ENCODE data around the gene C22orf23.

Gene C22orf23

GRCh38 chr22:37924386-37925065 is 28.9 kb downstream of the C22orf23 start:
- no peak for DNase-seq

DNA sequence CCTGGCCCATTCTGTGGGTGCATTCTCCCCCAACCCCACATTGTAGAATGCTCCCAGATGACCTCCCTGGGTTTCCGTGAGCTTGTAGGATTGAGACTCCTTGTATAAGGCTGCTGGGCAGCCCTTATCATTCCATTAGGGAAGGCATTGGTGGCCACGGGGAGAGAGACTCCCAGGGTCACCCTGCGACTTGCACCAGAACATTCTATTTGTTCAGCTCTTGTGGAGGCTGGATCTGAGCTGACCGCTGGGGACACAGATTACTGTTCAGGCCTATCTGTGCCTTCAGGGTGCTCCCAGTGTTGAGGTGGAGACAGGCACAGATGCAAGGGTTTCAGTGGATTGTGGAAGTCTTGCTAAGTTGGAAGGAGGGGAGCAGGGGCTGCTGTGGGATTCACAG is 29.5 kb downstream of the C22orf23 start:
- no peak for DNase-seq

DNA sequence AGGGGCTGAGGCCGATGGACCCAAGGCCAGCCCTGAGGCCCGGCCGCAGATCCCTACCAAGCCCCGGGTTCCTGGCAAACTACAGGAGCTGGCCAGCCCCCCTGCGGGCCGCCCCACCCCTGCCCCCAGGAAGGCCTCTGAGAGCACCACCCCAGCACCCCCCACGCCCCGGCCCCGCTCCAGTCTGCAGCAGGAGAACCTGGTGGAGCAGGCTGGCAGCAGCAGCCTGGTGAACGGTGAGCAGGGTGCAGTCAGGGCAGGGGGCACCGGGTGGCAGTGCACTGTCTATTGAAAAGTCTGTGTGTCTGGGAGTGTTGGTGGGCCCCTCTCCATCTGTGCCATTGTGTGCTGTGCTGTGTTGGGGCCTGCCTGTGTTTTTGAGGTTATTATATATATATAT is 31.2 kb downstream of the C22orf23 start:
- no peak for DNase-seq

GRCh38 chr22:37920126-37920525 is 33.3 kb downstream of the C22orf23 start:
- no peak for DNase-seq

GRCh38 chr22:37918580-37919270 is 34.7 kb downstream of the C22orf23 start:
- no peak for DNase-seq

DNA sequence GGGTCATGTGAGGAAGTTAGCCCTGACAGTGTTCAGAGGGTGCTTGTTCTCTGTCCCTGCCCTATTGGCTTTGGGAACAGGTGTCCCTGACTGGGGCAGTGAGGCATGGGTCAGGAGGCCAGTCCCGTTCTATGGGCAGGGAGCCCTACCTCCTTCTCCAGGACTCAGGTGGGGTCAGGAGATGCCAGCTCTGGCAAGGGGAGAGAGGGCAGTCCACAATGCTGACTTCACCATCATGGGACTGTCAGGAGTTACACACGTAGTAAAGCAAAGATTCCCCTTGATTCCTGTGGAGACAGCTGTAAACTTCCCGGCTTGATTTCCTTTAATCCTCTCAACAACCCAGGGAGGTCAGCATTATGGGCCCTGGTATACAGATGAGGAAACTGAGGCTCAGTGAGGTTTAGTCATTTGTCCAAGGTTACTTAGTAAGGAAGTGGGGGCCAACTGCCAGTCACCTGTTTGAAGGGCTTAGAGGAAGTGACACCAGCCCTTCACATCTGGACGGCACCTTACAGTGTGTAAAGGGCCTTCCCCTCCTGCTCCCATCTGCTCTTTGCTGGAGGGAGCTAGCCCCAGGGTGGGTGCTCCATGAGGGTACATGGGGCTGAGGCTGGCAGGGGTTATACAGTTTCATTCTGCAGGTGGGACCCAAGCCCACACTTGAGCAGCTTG is 35.4 kb downstream of the C22orf23 start:
- DNase-seq: no peak

DNA sequence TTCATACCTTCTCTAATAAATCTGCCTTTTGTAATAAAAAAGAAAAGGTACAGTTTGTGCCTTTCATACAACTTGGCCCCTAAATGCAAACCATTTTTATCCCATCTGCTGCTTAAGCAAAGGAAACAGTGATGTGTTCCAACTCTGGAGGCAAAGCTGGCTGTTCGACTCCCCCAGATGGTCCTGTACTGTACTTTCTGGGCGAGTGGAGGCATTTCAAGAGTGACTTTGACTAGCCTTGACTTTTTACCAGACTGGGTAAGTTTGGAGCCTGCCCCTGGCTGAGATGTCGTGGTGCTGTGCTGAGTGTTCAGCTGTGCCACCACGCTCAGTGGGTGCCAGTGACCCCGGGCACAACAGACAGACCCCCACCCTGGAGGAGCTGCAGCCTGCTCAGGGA is 37.1 kb downstream of the C22orf23 start:
- no peak for DNase-seq

DNA sequence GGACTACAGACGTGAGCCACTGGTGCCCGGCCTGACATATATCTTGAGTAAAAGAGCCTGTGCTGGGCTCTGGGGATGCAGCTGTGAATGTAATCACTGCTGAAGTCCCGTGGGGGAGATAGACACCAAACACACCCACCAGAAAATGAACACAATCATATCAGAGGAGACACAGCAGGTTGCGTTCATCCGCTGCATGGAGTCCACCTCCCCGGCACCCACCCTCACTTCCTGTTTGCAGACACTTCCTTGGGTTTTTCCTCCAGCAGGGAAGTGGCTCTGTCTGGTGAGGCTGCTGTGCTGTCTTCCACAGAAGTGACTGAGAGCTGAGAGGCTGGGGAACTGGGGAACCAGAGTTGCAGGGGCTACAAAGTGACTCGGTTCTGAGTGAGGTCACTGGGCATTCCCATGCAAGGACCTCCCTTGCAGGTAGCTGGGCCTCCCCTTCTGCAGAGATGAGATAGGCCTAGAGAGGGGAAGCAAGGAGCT is 40.1 kb downstream of the C22orf23 start:
- no peak for DNase-seq

DNA sequence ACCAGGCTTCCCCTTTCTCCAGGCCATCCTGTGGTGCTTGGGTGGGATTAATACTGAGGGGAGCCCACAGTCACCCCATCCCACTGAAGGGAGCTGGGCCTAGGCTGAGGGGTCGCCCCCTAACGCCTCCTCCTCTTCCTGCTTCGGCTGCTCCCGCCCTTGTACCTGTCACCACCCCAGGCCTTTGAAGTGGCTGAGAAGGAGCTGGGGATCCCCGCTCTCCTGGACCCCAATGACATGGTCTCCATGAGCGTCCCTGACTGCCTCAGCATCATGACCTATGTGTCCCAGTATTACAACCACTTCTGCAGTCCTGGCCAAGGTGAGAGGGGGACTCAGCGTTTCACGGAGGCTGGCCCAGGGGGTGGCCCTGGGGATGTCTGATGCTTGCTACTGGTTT is 41.2 kb downstream of the C22orf23 start:
- DNase-seq: no peak

GRCh38 chr22:37911697-37912096 is 41.7 kb downstream of the C22orf23 start:
- DNase-seq: no peak

DNA sequence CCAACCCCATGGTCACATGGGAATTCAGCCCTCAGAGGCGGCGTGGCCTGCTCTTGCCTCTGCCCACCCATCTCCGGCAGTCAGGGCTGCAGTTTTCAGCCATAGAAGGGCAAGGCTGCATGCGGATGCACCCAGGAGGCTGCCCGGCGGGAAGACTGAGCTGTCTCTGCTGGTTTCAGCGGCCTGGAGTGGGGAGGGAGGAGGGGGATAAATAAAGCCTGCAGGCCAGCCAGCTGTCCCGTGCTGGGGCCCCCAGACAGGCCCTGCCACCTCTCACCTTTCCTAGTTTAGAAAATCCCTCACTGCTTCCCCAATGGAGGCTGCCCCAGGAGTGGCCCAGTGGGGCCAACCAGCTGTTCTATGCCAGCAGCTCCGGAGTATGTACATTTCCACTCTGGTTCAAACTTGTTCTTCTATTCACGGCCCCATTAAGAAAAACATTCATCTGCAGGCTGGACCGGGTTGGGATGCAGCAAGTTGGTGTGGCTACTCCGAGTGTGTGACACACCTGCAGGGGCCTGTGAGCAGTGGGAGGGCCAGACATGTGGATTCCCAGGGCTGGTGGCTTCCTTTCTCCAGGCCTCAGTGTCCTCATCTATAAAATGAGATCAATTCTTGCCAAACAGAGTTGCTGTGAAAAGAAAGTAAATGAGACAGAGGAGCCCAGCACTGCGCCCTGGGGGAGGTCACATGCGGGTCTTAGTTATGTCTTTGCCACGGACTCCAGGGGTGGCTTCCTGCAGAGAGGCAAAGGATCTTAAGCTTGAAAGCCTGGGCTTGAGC is 42.3 kb downstream of the C22orf23 start:
- no peak for DNase-seq

DNA sequence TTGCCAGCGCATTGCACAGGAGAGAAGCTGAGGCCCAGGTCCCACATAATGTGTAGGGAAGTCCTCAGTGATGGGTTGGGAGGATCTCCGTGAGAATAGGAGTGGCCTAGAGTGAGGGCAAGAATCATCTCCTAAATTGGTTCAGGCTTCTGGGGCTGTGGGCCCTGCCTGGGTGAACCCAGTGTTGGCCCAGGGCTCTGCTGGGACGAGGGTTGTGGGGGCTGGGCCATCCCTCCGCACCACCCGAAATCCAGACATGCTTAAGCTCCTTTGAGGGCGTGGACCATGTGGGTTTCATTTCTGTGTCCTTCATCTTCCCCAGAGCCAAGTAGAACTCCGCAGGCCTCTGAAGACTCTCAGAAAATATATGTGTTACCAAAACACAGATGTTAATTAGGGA is 43.6 kb downstream of the C22orf23 start:
- no peak for DNase-seq

- no peak for DNase-seq
Measured at GRCh38 chr22:37907036-37907954, 46.1 kb downstream of the C22orf23 start.

- no peak for DNase-seq
Measured at GRCh38 chr22:37906364-37907008, 46.9 kb downstream of the C22orf23 start.

DNA sequence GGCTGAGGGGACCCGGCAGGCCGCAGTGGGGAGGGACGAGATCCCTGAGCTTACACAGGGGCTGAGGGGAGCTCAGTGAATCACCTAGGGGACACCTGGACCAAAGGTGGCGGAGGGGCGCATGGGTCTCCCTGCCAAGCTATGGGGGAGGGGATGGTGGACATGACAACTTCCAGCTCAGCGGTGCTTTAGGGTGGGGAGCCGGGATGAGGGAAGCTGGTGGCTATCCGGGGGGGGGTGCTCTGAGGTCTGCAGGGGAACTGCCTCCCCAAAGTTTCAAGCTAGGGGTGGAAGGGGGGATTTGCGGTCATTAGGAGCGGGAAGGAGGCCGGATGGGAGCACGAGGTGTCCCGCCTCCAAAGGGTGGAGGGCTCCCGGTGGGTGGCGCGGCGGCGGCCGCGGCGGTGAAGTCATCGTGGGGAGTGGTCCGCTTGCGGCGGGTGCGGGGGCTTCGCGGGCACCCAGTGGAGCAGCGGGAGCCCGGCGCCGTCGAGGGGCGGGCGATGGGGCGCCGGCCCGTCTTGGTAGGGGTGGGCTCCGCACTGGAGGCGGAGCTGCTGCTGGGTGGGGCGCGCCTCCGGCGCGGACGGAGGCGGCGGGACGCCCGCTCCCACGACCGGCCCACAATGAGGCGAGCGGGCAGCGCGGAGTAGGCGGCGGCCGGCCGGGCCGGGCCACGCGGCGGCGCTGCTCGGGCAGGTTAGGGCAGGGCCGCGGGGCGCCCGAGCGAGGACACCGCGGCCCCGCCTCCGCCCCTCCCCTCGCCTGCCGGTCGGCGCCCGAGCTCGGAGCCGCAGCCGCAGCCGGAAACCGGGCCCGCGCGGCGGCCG is 47.7 kb downstream of the C22orf23 start, which contains the start of gene MICALL1:
TSS of gene MICALL1 (plus strand) at position 764 of the 830 bp plus-strand sequence. CDS start 126 bp downstream, outside the sequence.
- peak; percentile 26 to 51 (median 28) for DNase-seq

DNA sequence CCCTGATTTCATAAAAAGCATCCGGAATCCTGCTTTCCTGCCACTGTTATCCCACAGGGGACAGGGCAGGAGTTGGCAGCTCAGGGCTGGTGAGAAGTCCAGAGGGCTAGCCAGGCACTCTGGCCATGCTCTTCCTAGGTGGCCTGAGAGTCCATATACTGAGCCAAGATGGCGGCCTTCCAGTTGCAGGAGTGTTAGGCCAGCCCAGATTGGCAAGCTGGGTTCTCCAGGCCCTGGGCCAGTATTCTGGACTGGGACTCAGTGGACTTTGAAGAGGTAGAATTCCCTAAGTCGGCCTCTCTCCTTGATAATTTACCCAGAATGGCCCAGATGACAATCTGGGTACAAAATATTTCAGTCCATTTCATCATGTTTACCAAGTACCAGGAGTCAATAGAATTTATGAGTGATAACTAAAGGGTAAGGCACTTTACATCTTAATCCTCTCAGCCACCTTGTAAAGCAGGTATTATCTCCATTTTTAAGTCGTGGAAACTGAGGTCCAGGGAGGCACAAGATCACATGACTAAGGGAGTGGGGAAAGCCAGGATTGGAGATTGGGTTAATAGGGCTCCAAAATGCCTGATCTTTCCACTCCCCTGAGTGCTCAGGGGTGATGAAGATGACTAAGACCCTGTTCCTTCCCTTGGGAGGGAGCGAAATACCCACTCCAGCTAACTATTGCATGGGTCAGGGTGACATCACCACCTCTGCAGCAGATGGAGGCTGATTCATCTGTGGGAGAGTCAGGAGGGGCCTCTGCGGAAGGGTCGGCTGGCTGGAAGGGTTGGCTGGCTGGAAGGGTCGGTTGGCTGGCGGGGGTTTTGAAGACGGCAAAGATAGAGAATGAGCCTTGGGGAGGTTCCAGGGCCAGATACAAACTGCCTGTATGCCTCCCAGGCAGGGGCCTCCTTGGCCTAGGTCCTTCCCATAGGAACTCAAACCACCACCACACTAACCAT is 48.5 kb downstream of the C22orf23 start:
- DNase-seq: no peak

GRCh38 chr22:37898441-37899181 is 54.8 kb downstream of the C22orf23 start:
- no peak for DNase-seq

DNA sequence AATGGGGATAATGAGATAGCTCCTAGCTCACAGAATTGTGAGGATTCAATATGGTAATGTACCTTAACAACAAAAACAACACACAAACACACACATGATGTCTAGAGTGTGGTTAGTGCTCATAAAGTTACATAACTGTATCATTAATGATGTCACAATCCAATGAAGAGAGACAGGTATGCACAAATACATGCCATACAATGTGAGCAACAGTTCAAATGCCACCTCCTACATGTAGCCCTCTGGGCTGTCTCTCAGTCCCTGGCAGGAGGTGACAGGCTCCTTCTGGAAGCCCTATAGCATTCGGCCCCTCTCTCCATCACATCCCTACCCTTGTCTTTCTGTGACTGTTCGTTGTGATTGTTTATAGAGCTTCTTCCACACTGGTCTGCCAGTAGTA is 55.6 kb downstream of the C22orf23 start:
- no peak for DNase-seq

Measured in NCI-H1417 (cell line).